SK-N-SH (cell line): ENCODE results near the gene CIBAR2.

Experiments
- CHD2 ChIP-seq: fragments of 150-350 bp; IDR thresholded peaks from 2 replicates; pipeline ENCODE4 v1.6.1; 2018; ENCODE audit warnings: low read length; ENCODE audit not compliant: partially characterized antibody
- FOXJ3 ChIP-seq: sonication (generic); formaldehyde crosslinking; IDR thresholded peaks from 2 replicates; pipeline ENCODE4 v1.5.1; 2020; ENCODE audit warnings: mild to moderate bottlenecking, missing genetic modification reagents
- REST ChIP-seq: IDR thresholded peaks from 2 replicates; pipeline ENCODE4 v1.6.1; 2012; ENCODE audit warnings: mild to moderate bottlenecking, low read depth, low read length, moderate library complexity
- RFX5 ChIP-seq: IDR thresholded peaks from 2 replicates; pipeline ENCODE4 v1.6.1; 2012; ENCODE audit warnings: mild to moderate bottlenecking, improper control_type of control experiment, low read length
- SMC3 ChIP-seq: IDR thresholded peaks from 2 replicates; pipeline ENCODE4 v1.6.1; 2012; ENCODE audit warnings: low read depth, low read length, improper control_type of control experiment
- TF ChIP-seq, protein P1 (sequence below): fragments of 200-600 bp; sonication (generic); IDR thresholded peaks from 2 replicates; pipeline ENCODE4 v1.6.1; 2017; ENCODE audit warnings: antibody characterized with exemption, mild to moderate bottlenecking, moderate library complexity

DNA sequence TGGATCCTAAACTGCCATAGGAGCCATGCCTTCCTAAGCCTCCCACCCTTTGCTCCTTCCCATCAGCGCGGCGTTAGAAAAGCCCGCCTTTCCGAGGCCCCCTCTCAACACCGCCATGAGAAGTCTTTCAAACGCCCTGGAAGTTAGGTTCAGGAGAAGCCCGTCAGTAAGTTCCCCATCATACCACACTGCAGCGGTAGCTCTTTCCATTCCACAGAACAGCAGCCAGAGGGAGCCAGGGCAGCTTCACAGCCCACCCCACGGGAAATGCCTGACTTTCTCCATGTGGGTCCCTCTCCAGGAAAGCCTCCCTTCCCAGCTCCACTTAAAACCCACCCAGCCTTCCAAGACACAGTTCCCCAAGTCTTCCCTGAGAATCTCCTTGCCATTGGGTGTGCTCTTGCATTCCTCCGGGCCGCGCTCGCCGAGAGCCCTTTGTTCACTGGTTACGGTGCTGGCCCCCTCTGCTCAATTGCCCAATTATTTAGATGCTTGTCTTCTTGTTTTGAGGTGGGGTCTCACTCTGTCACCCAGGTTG is 56.0 kb downstream of the CIBAR2 start:
- TF ChIP-seq, protein P1, sequence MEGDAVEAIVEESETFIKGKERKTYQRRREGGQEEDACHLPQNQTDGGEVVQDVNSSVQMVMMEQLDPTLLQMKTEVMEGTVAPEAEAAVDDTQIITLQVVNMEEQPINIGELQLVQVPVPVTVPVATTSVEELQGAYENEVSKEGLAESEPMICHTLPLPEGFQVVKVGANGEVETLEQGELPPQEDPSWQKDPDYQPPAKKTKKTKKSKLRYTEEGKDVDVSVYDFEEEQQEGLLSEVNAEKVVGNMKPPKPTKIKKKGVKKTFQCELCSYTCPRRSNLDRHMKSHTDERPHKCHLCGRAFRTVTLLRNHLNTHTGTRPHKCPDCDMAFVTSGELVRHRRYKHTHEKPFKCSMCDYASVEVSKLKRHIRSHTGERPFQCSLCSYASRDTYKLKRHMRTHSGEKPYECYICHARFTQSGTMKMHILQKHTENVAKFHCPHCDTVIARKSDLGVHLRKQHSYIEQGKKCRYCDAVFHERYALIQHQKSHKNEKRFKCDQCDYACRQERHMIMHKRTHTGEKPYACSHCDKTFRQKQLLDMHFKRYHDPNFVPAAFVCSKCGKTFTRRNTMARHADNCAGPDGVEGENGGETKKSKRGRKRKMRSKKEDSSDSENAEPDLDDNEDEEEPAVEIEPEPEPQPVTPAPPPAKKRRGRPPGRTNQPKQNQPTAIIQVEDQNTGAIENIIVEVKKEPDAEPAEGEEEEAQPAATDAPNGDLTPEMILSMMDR: peak; percentile 37
- TF ChIP-seq RFX5 (no peak), REST (no peak), CHD2 (no peak), SMC3 (0 out of 2 replicates have a peak, but pooled peaks have one; percentile 3), FOXJ3 (no peak)
